Endothelial cell of umbilical vein (primary cell): Measurements from ENCODE around the gene USH2A. TPM values are rescaled to one million over a fixed set of nuclear protein-coding genes. Genes with fewer than 3 reads are reported as not detected.

ENCODE experiments used
- BruUV-seq: library from RNA; stranded (reverse); fragments of 400-500 nt; replicated peaks from 2 replicates; lab custom pipeline; 2021; lab: Mats Ljungman, UMichigan
- CTCF ChIA-PET: fragments of 300-600, 350-600 bp; sonication (Branson Sonifier 250); formaldehyde crosslinking; loops from one replicate; lab custom pipeline; 2021; ENCODE audit warnings: antibody characterized with exemption, inconsistent platforms; lab: Charles Lee
- POLR2A ChIA-PET: fragments of 300-600, 350-600 bp; sonication (Branson Sonifier 250); formaldehyde crosslinking; loops from one replicate; lab custom pipeline; 2021; ENCODE audit warnings: antibody characterized with exemption, inconsistent platforms; lab: Charles Lee
- DNase-seq: peaks from one replicate; pipeline ENCODE4 v3.0.0-alpha.2; 2011; ENCODE audit warnings: low read depth, low spot score
- FAIRE-seq: peaks from 2 replicates; lab custom pipeline; 2011; peaks lifted over from hg19 to GRCh38; lab: Jason Lieb, UNC
- H2AFZ ChIP-seq: 2 replicates; pipeline ENCODE4 v1.6.0; 2012; ENCODE audit warnings: low read depth, low read length, control low read depth, inconsistent platforms
- H3K27ac ChIP-seq: 2 replicates; pipeline ENCODE4 v1.5.1; 2011; ENCODE audit warnings: low read depth, mild to moderate bottlenecking, control low read depth, low read length, moderate library complexity; ENCODE audit not compliant: insufficient read depth
- H3K27me3 ChIP-seq, 2 experiments: 2 replicates each; pipeline versions ENCODE4 v1.6.0 to v1.6.1; 2011; ENCODE audit warnings: low read length in 2 of 2, mixed read lengths in 1 of 2; ENCODE audit not compliant: control insufficient read depth in 2 of 2, insufficient read depth in 2 of 2
- H3K36me3 ChIP-seq, 2 experiments: 2 replicates in 1 of 2; 3 replicates in 1 of 2; pipeline ENCODE4 v1.5.1; 2011; ENCODE audit warnings: low read length in 2 of 2, mild to moderate bottlenecking in 1 of 2, moderate library complexity in 1 of 2; ENCODE audit not compliant: control insufficient read depth in 2 of 2, insufficient read depth in 2 of 2; ENCODE audit errors: extremely low read depth in 1 of 2
- H3K4me1 ChIP-seq: 3 replicates; pipeline ENCODE4 v1.5.1; 2011; ENCODE audit warnings: mild to moderate bottlenecking, low read length; ENCODE audit not compliant: control insufficient read depth, insufficient read depth; ENCODE audit errors: extremely low read depth
- H3K4me2 ChIP-seq: 2 replicates; pipeline ENCODE4 v1.6.1; 2011; ENCODE audit warnings: low read length, control low read depth, mixed read lengths; ENCODE audit not compliant: insufficient read depth
- H3K4me3 ChIP-seq, 3 experiments: fragments of 200-600 bp in 1 of 3; sonication (generic), shearing (Covaris generic) in 1 of 3; replicated peaks in 1 of 3; 2 replicates each; pipeline ENCODE4 v1.5.1; 2011 to 2016; ENCODE audit warnings: control low read depth in 3 of 3, low read length in 3 of 3, mild to moderate bottlenecking in 2 of 3, inconsistent platforms in 1 of 3, low read depth in 1 of 3, moderate library complexity in 1 of 3; ENCODE audit not compliant: insufficient read depth in 1 of 3
- H3K79me2 ChIP-seq: 2 replicates; pipeline ENCODE4 v1.6.0; 2012; ENCODE audit warnings: low read length, inconsistent platforms; ENCODE audit not compliant: control insufficient read depth, insufficient read depth
- H3K9ac ChIP-seq: replicated peaks from 2 replicates; pipeline ENCODE3; 2011; ENCODE audit warnings: low read length, control low read depth; ENCODE audit not compliant: insufficient read depth; ENCODE audit errors: extremely low read depth
- H3K9me1 ChIP-seq: replicated peaks from 3 replicates; pipeline ENCODE4 v1.6.0; 2011; ENCODE audit warnings: mild to moderate bottlenecking, low read length; ENCODE audit not compliant: control insufficient read depth, insufficient read depth; ENCODE audit errors: extremely low read depth
- H3K9me3 ChIP-seq: replicated peaks from 2 replicates; pipeline ENCODE4 v1.5.1; 2012; ENCODE audit warnings: low read length, inconsistent platforms; ENCODE audit not compliant: control insufficient read depth, insufficient read depth
- H4K20me1 ChIP-seq: replicated peaks from 2 replicates; pipeline ENCODE3; 2011; ENCODE audit warnings: mild to moderate bottlenecking, low read length; ENCODE audit not compliant: control insufficient read depth, insufficient read depth; ENCODE audit errors: extremely low read depth
- EZH2 ChIP-seq: IDR thresholded peaks from 2 replicates; pipeline ENCODE4 v1.6.1; 2012; ENCODE audit warnings: borderline replicate concordance, low read depth, mild to moderate bottlenecking, moderate library complexity, low read length, inconsistent platforms; ENCODE audit not compliant: severe bottlenecking
- FOS ChIP-seq: IDR thresholded peaks from 2 replicates; pipeline ENCODE4 v1.6.1; 2011; ENCODE audit warnings: mild to moderate bottlenecking, low read length, moderate library complexity, borderline replicate concordance; ENCODE audit not compliant: insufficient read depth
- GATA2 ChIP-seq: IDR thresholded peaks from 2 replicates; pipeline ENCODE4 v1.7.0; 2011; ENCODE audit warnings: low read depth, mild to moderate bottlenecking, moderate library complexity, mixed read lengths, low read length; ENCODE audit not compliant: insufficient read length, insufficient read depth
- JUN ChIP-seq: IDR thresholded peaks from 2 replicates; pipeline ENCODE4 v1.6.1; 2011; ENCODE audit warnings: borderline replicate concordance, low read depth; ENCODE audit not compliant: insufficient read length, insufficient read depth
- MAX ChIP-seq: IDR thresholded peaks from 2 replicates; pipeline ENCODE4 v1.6.1; 2011; ENCODE audit not compliant: insufficient read depth, insufficient read length
- MYC ChIP-seq: IDR thresholded peaks from one replicate; pipeline ENCODE4 v1.6.1; 2011; ENCODE audit warnings: mild to moderate bottlenecking, low read depth, low read length
- POLR2A ChIP-seq: IDR thresholded peaks from 2 replicates; pipeline ENCODE4 v1.6.1; 2012; ENCODE audit warnings: low read depth, mild to moderate bottlenecking, control low read depth, low read length
- POLR2AphosphoS5 ChIP-seq: IDR thresholded peaks from 2 replicates; pipeline ENCODE4 v1.6.1; 2012; ENCODE audit warnings: low read depth, mild to moderate bottlenecking, control low read depth, low read length, moderate library complexity; ENCODE audit not compliant: insufficient read depth
- dilution Hi-C: fragments of 300-500 bp; cut with MboI; formaldehyde crosslinking; loops from one replicate; pipeline ENCODE4 v1.15.0; 2019; ENCODE audit warnings: low sequenced_read_pairs; ENCODE audit not compliant: extremely low pct_ligation_motif_present
- intact Hi-C: fragments of 100-400 bp; cut with micrococcal nuclease; formaldehyde crosslinking; loops from one replicate; pipeline ENCODE4 v1.10.0; 2022
- polyA plus RNA-seq, 4 experiments: library from polyadenylated mRNA; depleted of rRNA in 3 of 4; stranded (reverse) in 3 of 4; unstranded in 1 of 4; fragments of >200 nt; gene quantifications; 2 replicates each; pipeline versions ENCODE4 v1.2.1 to v1.2.3, GENCODE V29; 2011 to 2012; ENCODE audit warnings: missing spikeins in 1 of 4
- total RNA-seq: library from RNA; stranded (reverse); gene quantifications from 2 replicates; pipeline ENCODE4 v1.2.3, GENCODE V29; 2021
- TF ChIP-seq, protein P1 (sequence below), 2 donors: IDR thresholded peaks; 1 replicate in 1 of 2; 2 replicates in 1 of 2; pipeline ENCODE4 v1.5.1; 2011; ENCODE audit warnings: low read length in 2 of 2, mild to moderate bottlenecking in 2 of 2, moderate library complexity in 2 of 2, control low read depth in 1 of 2, inconsistent platforms in 1 of 2, low read depth in 1 of 2; ENCODE audit not compliant: insufficient read depth in 1 of 2; ENCODE audit errors: extremely low read depth in 1 of 2

Gene USH2A
- total and polyA plus RNA-seq, 2 donors (not counting 3 experiments of a cell fraction or from before 2014, with no cell fraction given), result not detected

- Histone ChIP-seq H3K27me3 (no peaks in the 10 kb centered on the region), H3K79me2 (no peaks in the 10 kb centered on the region), H4K20me1 (no peaks in the 10 kb centered on the region), H2AFZ (no peak overlapping the region), H3K4me2 (no peak overlapping the region), H3K4me1 (no peaks in the 10 kb centered on the region), H3K9me3 (peaks cover 1% of the 10 kb centered on the region), H3K9ac (no peak overlapping the region), H3K27ac (no peak overlapping the region), H3K4me3 (no peak overlapping the region), H3K9me1 (no peaks in the 10 kb centered on the region), H3K36me3 (no peaks in the 10 kb centered on the region)
- ChIA-PET CTCF (no interaction called here), POLR2A (no interaction called here)
- no peak for FAIRE-seq
- no TSS peak for BruUV-seq
- intact Hi-C loops, result no loop called here
- TF ChIP-seq POLR2A, result no peak
- no peak for TF ChIP-seq POLR2AphosphoS5
- no peak for TF ChIP-seq MYC
- TF ChIP-seq JUN, result no peak
- TF ChIP-seq FOS, result no peak
- dilution Hi-C loops, result no loop called here
- no peak for DNase-seq
These were observed 245.0 kb downstream of the USH2A start for GRCh38 chr1:216178281-216178680.

DNA sequence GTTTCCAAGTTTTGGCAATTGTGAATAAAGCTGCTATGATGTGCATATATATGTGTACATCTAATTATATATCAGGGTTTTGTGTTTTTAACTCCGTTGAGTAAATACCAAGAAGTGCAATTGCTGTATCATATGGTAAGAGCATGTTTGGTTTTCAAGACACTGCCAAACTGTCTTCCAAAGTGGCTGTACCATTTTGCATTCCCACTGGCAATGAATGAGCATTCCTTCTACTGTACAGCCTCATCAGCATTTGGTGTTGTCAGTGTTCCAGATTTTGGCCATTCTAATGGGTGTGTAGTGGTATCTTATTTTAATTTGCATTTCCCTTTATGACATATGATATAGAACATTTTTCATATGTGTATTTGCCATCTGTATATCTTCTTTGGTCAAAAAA lies 246.3 kb downstream of the USH2A start:
- no TSS peak for BruUV-seq
- no peaks in the 10 kb centered on the region for H3K4me1 ChIP-seq
- H3K9ac ChIP-seq, result no peak overlapping the region
- TF ChIP-seq EZH2, result no peak
- no peak for TF ChIP-seq POLR2AphosphoS5
- TF ChIP-seq MAX, result no peak
- no peak for TF ChIP-seq POLR2A
- no peak for TF ChIP-seq GATA2
- no peak for TF ChIP-seq JUN
- TF ChIP-seq, protein P1, sequence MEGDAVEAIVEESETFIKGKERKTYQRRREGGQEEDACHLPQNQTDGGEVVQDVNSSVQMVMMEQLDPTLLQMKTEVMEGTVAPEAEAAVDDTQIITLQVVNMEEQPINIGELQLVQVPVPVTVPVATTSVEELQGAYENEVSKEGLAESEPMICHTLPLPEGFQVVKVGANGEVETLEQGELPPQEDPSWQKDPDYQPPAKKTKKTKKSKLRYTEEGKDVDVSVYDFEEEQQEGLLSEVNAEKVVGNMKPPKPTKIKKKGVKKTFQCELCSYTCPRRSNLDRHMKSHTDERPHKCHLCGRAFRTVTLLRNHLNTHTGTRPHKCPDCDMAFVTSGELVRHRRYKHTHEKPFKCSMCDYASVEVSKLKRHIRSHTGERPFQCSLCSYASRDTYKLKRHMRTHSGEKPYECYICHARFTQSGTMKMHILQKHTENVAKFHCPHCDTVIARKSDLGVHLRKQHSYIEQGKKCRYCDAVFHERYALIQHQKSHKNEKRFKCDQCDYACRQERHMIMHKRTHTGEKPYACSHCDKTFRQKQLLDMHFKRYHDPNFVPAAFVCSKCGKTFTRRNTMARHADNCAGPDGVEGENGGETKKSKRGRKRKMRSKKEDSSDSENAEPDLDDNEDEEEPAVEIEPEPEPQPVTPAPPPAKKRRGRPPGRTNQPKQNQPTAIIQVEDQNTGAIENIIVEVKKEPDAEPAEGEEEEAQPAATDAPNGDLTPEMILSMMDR (IDR thresholded peaks at IDR 0.05; ENCODE audit: extremely low read depth in 1 of 2, insufficient read depth in 1 of 2, low read depth in 1 of 2, low read length in 2 of 2), result no peak
- TF ChIP-seq FOS, result no peak
- TF ChIP-seq MYC, result no peak
- H3K9me3 ChIP-seq, result peaks cover 1% of the 10 kb centered on the region
- no peak overlapping the region for H3K27ac ChIP-seq
- no peaks in the 10 kb centered on the region for H4K20me1 ChIP-seq
- no peak overlapping the region for H3K4me2 ChIP-seq
- no peaks in the 10 kb centered on the region for H3K27me3 ChIP-seq
- dilution Hi-C loops (no loop called here), intact Hi-C loops (no loop called here)
- no peak overlapping the region for H2AFZ ChIP-seq
- FAIRE-seq, result no peak
- H3K36me3 ChIP-seq, result no peaks in the 10 kb centered on the region
- no peak for DNase-seq
- no peak overlapping the region for H3K4me3 ChIP-seq
- CTCF ChIA-PET, result no interaction called here
- no peaks in the 10 kb centered on the region for H3K9me1 ChIP-seq
- POLR2A ChIA-PET, result no interaction called here
- no peaks in the 10 kb centered on the region for H3K79me2 ChIP-seq
